ENCODE data around the gene ACOT7. TPM values are rescaled to one million over a fixed set of nuclear protein-coding genes. Genes with fewer than 3 reads are reported as not detected.

The ACOT7 gene, protein sequence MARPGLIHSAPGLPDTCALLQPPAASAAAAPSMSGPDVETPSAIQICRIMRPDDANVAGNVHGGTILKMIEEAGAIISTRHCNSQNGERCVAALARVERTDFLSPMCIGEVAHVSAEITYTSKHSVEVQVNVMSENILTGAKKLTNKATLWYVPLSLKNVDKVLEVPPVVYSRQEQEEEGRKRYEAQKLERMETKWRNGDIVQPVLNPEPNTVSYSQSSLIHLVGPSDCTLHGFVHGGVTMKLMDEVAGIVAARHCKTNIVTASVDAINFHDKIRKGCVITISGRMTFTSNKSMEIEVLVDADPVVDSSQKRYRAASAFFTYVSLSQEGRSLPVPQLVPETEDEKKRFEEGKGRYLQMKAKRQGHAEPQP
- total RNA-seq = 62.5 and 76.2 TPM in 2 replicates

DNA sequence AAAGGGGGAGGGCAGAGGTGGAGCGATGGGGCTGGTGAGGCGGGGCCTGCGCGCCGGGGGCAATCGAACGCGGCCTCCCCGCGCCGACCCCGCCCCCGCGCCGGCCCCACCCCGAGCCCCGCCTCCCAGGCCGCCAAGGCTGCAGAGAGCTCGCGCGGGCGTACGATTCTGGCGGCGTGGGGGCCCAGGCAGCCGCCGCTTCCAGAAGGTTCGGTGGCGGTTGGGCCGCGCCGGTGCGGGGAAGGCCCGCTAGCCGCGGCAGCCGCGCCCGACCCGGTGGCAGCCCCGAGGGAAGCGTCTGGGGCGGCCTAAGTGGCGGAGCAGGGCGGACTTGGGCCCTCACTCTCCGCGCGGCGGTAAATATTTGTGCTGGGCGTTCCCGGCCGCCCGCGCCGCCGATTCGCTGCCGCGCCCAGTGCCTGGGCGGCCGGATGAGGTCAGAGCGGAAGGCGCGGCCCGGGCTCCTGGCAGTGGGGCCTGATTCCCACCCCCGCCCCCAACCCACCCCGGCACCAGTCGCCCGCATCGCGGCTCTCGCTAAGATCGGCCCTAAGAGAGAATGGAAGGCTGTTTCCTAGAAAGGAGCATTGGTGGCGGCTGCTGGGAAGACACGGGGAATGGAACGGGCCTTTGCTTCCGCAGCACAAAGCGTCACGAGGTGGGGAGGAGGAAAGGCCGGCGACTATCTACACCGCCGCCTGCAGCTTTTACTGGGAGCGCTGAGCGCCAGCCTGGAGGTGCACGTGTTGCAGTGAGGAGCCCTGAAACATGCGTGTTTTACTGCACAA lies at the start of gene ACOT7:
TSS of gene ACOT7 (minus strand) at position 368 of the 788 bp plus-strand sequence. CDS start 368 bp downstream, outside the sequence.

GRCh38 chr1:6424619-6425593 lies 31.3 kb upstream of the ACOT7 start, which contains the start of gene ESPN:
Gene ESPN (plus strand): TSS chr1:6424776. CDS start chr1:6424956, 180 bp downstream.

GRCh38 chr1:6419804-6420453 lies 26.4 kb upstream of the ACOT7 start, which contains the start of gene HES2:
Gene HES2 (minus strand): TSS chr1:6419919. CDS start chr1:6419820, 99 bp downstream.

GRCh38 chr1:6260961-6261614 lies 132.5 kb downstream of the ACOT7 start, which contains the start of gene GPR153:
Gene GPR153 (minus strand): TSS chr1:6261098. CDS start chr1:6254905, 6,193 bp downstream.

GRCh38 chr1:6243993-6244392 lies 149.6 kb downstream of the ACOT7 start, which contains the start of gene HES3:
Gene HES3 (plus strand): TSS chr1:6244179. CDS start chr1:6244366, 187 bp downstream.

Other genes with a start within 250 kb of the ACOT7 start
- under 0.01 and 0.07 TPM in 2 replicates for gene CHD5, start 213.4 kb downstream of the ACOT7 start, total RNA-seq
- 133 and 152 TPM in 2 replicates for gene RPL22, start 194.2 kb downstream of the ACOT7 start, total RNA-seq
- gene RNF207, start 187.6 kb downstream of the ACOT7 start, total RNA-seq = 4.1 and 23.6 TPM in 2 replicates
- 72.8 and 81.2 TPM in 2 replicates for gene ICMT, start 157.8 kb downstream of the ACOT7 start, total RNA-seq
- not detected in 2 replicates for gene HES3, start 149.6 kb downstream of the ACOT7 start, total RNA-seq
- gene GPR153, start 132.7 kb downstream of the ACOT7 start, total RNA-seq = 17.9 and 38.3 TPM in 2 replicates
- gene HES2, start 26.2 kb upstream of the ACOT7 start, total RNA-seq = 174 and 222 TPM in 2 replicates
- 2.4 and 43.2 TPM in 2 replicates for gene ESPN, start 31.0 kb upstream of the ACOT7 start, total RNA-seq
- gene TNFRSF25, start 72.4 kb upstream of the ACOT7 start, total RNA-seq = 11.3 and 20.5 TPM in 2 replicates
- gene PLEKHG5, start 97.9 kb upstream of the ACOT7 start, total RNA-seq = 42.9 and 44.1 TPM in 2 replicates
- 18.8 and 24.6 TPM in 2 replicates for gene NOL9, start 160.7 kb upstream of the ACOT7 start, total RNA-seq
- gene TAS1R1, start 161.5 kb upstream of the ACOT7 start, total RNA-seq = not detected in 2 replicates
- 21.3 and 22.6 TPM in 2 replicates for gene ZBTB48, start 186.2 kb upstream of the ACOT7 start, total RNA-seq
- 41.0 and 96.0 TPM in 2 replicates for gene KLHL21, start 209.1 kb upstream of the ACOT7 start, total RNA-seq
- gene PHF13, start 220.0 kb upstream of the ACOT7 start, total RNA-seq = 8.2 and 20.2 TPM in 2 replicates
- 17.1 and 30.4 TPM in 2 replicates for gene THAP3, start 231.1 kb upstream of the ACOT7 start, total RNA-seq